Thoracic aorta (tissue), 2 donors: Measurements from ENCODE around the gene HYKK. TPM values are rescaled to one million over a fixed set of nuclear protein-coding genes. Genes with fewer than 3 reads are reported as not detected.
A peak's percentile ranks its signal among the peaks of the same experiment; 100 is the strongest.

ENCODE experiments used
- ATAC-seq: fragments of 150-250 bp; one replicate; pipeline ENCODE4 v1.8.0; 2017; ENCODE audit warnings: low read depth; ENCODE audit not compliant: insufficient number of reproducible peaks, low FRiP score
- DNase-seq: peaks from one replicate; pipeline ENCODE4 v3.0.0-alpha.2; 2020; ENCODE audit warnings: low spot score
- H3K27ac ChIP-seq, 2 donors: fragments of 200-600 bp; sonication (generic); 1 replicate in 1 of 2; 2 replicates in 1 of 2; pipeline ENCODE4 v1.5.1; 2016; ENCODE audit warnings: mild to moderate bottlenecking in 2 of 2, moderate library complexity in 2 of 2
- H3K27me3 ChIP-seq: fragments of 200-600 bp; sonication (generic); replicated peaks from 2 replicates; pipeline ENCODE4 v1.6.0; 2016; ENCODE audit warnings: mild to moderate bottlenecking; ENCODE audit not compliant: insufficient read depth
- H3K36me3 ChIP-seq: fragments of 200-600 bp; sonication (generic); one replicate; pipeline ENCODE4 v1.5.1; 2016
- H3K4me1 ChIP-seq, 2 donors: fragments of 200-600 bp; sonication (generic); 1 replicate in 1 of 2; 2 replicates in 1 of 2; pipeline versions ENCODE4 v1.5.1 to v1.6.0; 2016; ENCODE audit warnings: low read depth in 2 of 2, mild to moderate bottlenecking in 1 of 2; ENCODE audit not compliant: control insufficient read depth in 1 of 2
- H3K4me3 ChIP-seq: fragments of 200-600 bp; sonication (generic); 2 replicates; pipeline ENCODE4 v1.5.1; 2016; ENCODE audit warnings: mild to moderate bottlenecking
- H3K9me3 ChIP-seq: fragments of 200-600 bp; sonication (generic); 2 replicates; pipeline ENCODE4 v1.5.1; 2016
- total RNA-seq, 2 donors: library from RNA; depleted of rRNA; stranded (reverse); fragments of >200 nt; gene quantifications; one replicate each; pipeline versions ENCODE4 v1.1.0 to v1.2.3, GENCODE V29; 2016
- TF ChIP-seq, protein P1 (sequence below): fragments of 200-600 bp; sonication (generic); IDR thresholded peaks from one replicate; pipeline ENCODE4 v1.5.1; 2019; ENCODE audit warnings: antibody characterized with exemption

Gene HYKK
- total RNA-seq, 2 donors from 2014 or later, result 6.4 to 6.8 TPM

DNA sequence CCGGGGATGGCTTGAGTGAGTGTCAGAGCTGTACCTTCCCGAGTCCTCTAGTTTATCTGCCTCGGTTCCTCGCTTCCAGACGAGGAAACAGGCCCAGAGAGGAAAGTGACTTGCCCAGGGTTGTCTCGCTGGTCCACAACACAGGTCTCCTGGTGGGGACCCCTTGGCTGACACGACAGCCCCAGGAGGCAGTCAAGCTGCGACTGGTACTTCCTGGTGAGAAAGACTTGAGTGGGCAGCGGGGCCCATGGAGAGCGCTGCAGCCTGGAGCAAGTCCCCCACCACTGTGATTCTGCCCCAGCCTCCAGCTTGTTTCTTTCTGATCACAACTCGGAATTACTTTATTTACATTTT lies 57.3 kb downstream of the HYKK start:
- peak overlapping the region; percentile 70 for H3K4me3 ChIP-seq
- H3K4me1 ChIP-seq, result peaks cover 0 to 8% of the 10 kb centered on the region in 2 donors
- no peak overlapping the region for H3K27ac ChIP-seq
- no peaks in the 10 kb centered on the region for H3K9me3 ChIP-seq
- no peaks in the 10 kb centered on the region for H3K36me3 ChIP-seq
- no peak for ATAC-seq
- TF ChIP-seq, protein P1, sequence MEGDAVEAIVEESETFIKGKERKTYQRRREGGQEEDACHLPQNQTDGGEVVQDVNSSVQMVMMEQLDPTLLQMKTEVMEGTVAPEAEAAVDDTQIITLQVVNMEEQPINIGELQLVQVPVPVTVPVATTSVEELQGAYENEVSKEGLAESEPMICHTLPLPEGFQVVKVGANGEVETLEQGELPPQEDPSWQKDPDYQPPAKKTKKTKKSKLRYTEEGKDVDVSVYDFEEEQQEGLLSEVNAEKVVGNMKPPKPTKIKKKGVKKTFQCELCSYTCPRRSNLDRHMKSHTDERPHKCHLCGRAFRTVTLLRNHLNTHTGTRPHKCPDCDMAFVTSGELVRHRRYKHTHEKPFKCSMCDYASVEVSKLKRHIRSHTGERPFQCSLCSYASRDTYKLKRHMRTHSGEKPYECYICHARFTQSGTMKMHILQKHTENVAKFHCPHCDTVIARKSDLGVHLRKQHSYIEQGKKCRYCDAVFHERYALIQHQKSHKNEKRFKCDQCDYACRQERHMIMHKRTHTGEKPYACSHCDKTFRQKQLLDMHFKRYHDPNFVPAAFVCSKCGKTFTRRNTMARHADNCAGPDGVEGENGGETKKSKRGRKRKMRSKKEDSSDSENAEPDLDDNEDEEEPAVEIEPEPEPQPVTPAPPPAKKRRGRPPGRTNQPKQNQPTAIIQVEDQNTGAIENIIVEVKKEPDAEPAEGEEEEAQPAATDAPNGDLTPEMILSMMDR, result no peak
- no peaks in the 10 kb centered on the region for H3K27me3 ChIP-seq
- no peak for DNase-seq

DNA sequence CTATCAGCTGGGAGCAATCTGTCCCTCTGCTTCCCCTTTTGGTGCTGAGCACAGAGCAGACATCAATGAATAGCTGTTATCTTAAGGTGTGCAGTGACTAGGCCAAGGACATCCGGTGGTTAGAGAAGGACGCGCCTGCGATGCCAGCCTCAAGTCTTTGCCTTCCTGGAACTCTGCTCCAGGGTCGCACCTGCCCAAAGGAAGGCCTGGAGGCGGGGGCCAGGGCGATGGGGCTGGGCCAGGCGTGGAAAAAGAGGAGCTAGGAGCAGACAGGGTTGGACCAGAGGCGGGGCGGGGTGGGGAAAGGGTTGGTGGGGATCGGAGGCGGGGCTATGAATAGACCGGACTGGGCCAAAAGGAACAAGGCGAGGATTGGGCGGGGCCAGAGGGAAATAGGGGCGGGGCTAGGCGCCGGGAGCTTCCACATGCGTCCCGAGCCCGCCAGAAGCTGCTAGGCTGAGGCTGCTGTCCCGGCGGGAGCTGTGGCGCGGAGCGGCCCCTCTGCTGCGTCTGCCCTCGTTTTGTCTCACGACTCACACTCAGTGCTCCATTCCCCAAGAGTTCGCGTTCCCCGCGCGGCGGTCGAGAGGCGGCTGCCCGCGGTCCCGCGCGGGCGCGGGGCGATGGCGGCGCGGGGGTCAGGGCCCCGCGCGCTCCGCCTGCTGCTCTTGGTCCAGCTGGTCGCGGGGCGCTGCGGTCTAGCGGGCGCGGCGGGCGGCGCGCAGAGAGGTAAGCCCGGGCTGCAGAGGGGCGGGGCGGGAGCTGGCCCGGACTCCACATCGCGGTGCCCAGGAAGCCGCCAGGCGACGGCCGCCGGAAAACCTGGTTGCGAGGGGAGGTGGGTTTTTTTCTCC lies 57.9 kb downstream of the HYKK start, which contains the start of gene CHRNA5:
Gene CHRNA5 (plus strand): TSS at position 424 of the 854 bp plus-strand sequence. CDS start 200 bp downstream, at position 624.
- peak; percentile 72 for ATAC-seq
- H3K27ac ChIP-seq, result no peak within 1 kb of the TSS

DNA sequence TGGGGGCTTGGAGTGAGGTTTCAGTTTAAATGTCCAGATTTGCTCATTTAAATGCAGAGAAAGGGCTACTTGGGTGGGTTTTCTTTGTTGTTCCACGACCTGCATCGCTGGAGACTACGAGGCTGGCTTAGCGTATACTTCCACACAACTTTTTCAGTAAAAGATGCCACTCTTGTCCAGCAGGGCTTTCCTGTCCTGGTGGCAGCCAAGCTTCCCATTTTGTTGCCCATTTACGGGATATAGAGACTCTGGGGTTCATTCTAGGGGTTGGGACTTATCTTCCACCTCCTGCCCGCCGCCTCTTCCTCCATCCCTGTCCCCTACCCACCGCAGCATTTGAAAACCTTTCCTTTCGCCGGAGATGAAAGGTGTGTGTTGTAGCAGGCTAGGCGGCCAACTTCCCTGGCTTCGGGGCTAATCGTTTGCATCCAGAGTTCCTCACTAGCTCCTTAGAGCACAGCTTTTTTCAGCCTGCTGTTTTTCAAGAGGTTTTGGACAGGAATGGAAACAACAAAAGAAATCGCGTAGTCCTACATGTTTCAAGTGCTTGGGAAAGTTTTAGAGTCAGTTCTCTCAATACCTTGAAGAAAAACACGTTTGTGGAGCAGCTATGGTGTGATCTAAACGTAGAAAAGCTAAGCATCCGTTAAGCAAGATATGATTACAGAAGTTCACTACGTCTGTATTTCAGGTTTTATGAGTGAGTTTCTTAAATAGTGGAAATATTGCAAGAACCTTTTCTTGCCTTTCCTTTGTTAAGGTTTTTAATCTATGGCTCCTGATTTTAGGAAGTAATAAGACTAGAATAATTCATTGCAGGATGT lies 58.8 kb downstream of the HYKK start:
- DNase-seq (no peak), ATAC-seq (no peak)
- no peaks in the 10 kb centered on the region for H3K27me3 ChIP-seq
- no peak overlapping the region for H3K27ac ChIP-seq
- H3K4me3 ChIP-seq, result peak overlapping the region; percentile 70
- H3K4me1 ChIP-seq, result peaks cover 0 to 8% of the 10 kb centered on the region in 2 donors
- H3K36me3 ChIP-seq, result no peaks in the 10 kb centered on the region
- no peaks in the 10 kb centered on the region for H3K9me3 ChIP-seq
- TF ChIP-seq, protein P1, result no peak

More for the DNA sequence above, 57.9 kb downstream of the HYKK start, which contains the start of gene CHRNA5:
- no peaks in the 10 kb centered on the region for H3K9me3 ChIP-seq
- TF ChIP-seq, protein P1, result no peak
- H3K4me1 ChIP-seq, result peaks cover 0 to 8% of the 10 kb centered on the region in 2 donors
- no peaks in the 10 kb centered on the region for H3K27me3 ChIP-seq
- H3K36me3 ChIP-seq, result no peaks in the 10 kb centered on the region
- peak within 1 kb of the TSS; percentile 70 for H3K4me3 ChIP-seq
- peak; percentile 74 for DNase-seq

DNA sequence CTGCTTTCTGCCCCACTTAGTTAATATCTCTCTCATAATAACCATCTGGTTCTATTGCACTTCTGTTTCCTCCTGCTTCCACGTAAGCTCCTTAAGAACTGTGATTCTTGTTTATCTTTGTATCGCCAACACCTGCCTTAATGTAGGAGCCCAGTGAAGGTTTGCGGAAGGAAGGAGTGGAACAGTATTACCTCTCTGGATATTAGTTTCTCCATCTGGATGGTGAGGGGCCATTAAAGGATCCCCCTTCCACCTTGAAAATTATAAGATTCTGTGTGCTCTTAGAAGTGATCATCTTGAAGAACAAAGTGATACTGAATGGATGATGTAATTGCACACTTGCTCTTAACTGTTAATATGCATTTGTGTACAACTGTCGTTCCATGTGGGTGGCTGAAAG lies 60.2 kb downstream of the HYKK start:
- DNase-seq (no peak), ATAC-seq (no peak)
- no peaks in the 10 kb centered on the region for H3K36me3 ChIP-seq
- TF ChIP-seq, protein P1, result no peak
- H3K9me3 ChIP-seq, result no peaks in the 10 kb centered on the region
- H3K27me3 ChIP-seq, result no peaks in the 10 kb centered on the region
- H3K4me1 ChIP-seq, result peaks cover 0 to 8% of the 10 kb centered on the region in 2 donors
- H3K27ac ChIP-seq, result no peak overlapping the region
- no peak overlapping the region for H3K4me3 ChIP-seq

DNA sequence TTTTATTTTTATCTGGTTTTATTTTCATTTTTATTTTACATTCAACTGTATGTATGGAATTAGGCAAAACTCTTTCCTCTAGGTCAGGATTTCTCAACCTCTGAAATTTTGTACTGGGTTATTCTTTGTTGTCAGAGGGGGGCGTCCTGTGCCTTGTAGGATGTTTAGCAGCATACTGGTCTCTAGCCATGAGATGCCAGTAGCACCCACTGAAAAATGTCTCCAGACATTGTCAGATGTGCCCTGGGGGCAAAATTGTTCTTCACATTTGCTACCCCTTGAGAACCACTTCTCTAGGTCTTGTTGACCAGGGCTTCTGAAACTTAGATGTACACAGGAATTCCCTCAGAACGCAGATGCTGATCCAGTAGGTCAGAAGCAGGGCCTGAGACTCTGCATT lies 63.3 kb downstream of the HYKK start:
- no peaks in the 10 kb centered on the region for H3K27me3 ChIP-seq
- ATAC-seq (no peak), DNase-seq (no peak)
- H3K27ac ChIP-seq, result no peak overlapping the region
- TF ChIP-seq, protein P1, result no peak
- no peaks in the 10 kb centered on the region for H3K36me3 ChIP-seq
- no peak overlapping the region for H3K4me3 ChIP-seq
- H3K4me1 ChIP-seq, result peaks cover 0 to 8% of the 10 kb centered on the region in 2 donors
- H3K9me3 ChIP-seq, result no peaks in the 10 kb centered on the region
